GM12878 (cell line): ENCODE measurements around the gene ACOT6. TPM values are rescaled to one million over a fixed set of nuclear protein-coding genes. Genes with fewer than 3 reads are reported as not detected.

Source experiments
- ATF3 ChIP-seq: IDR thresholded peaks from 2 replicates; pipeline ENCODE4 v1.6.1; 2011; ENCODE audit warnings: low read depth, mild to moderate bottlenecking, low read length, moderate library complexity, borderline replicate concordance; ENCODE audit errors: extremely low read depth
- BACH1 ChIP-seq: fragments of 450-650 bp; IDR thresholded peaks from 2 replicates; pipeline ENCODE4 v1.6.1; 2017; ENCODE audit warnings: mild to moderate bottlenecking, borderline replicate concordance
- IRF4 ChIP-seq: IDR thresholded peaks from 2 replicates; pipeline ENCODE4 v1.6.1; 2011; ENCODE audit warnings: low read depth, low read length
- JUND ChIP-seq: IDR thresholded peaks from 2 replicates; pipeline ENCODE4 v1.6.1; 2012; ENCODE audit warnings: low read depth, mild to moderate bottlenecking, low read length, improper control_type of control experiment, moderate library complexity
- KDM1A ChIP-seq: fragments of 200-600 bp; sonication (generic); IDR thresholded peaks from 2 replicates; pipeline ENCODE4 v1.6.1; 2016; ENCODE audit warnings: borderline replicate concordance
- MTA3 ChIP-seq: IDR thresholded peaks from 2 replicates; pipeline ENCODE4 v1.6.1; 2012; ENCODE audit warnings: low read length, inconsistent platforms, borderline replicate concordance
- PML ChIP-seq: IDR thresholded peaks from 2 replicates; pipeline ENCODE4 v1.6.1; 2012; ENCODE audit warnings: low read length, inconsistent platforms
- RCOR1 ChIP-seq: conservative IDR thresholded peaks from 2 replicates; pipeline ENCODE4 v1.6.1; 2012; ENCODE audit warnings: low read depth, low read length, improper control_type of control experiment
- ZBTB11 ChIP-seq: fragments of 450-650 bp; formaldehyde crosslinking; IDR thresholded peaks from 2 replicates; pipeline ENCODE4 v1.5.0; 2022; ENCODE audit warnings: mild to moderate bottlenecking, missing genetic modification characterization
- ZNF687 ChIP-seq: fragments of 450-650 bp; IDR thresholded peaks from 2 replicates; pipeline ENCODE4 v1.6.1; 2017; ENCODE audit warnings: mild to moderate bottlenecking, moderate library complexity
- polyA plus RNA-seq, 11 experiments: library from polyadenylated mRNA; depleted of rRNA in 4 of 11; unstranded in 6 of 11; stranded (reverse) in 5 of 11; fragments of >200 nt; fragmentation: Nextera tagmentation in 4 of 11; fragmentation: Illumina TruSeq in 1 of 11; extraction: Ambion mirVana in 4 of 11; extraction: Trizol in 1 of 11; gene quantifications; 1 replicate in 1 of 11; 2 replicates in 10 of 11; pipeline versions ENCODE4 v1.2.1 to v1.2.3, GENCODE V29; 2011 to 2016; ENCODE audit warnings: inconsistent platforms in 2 of 11, missing spikeins in 2 of 11, low read depth in 1 of 11
- total RNA-seq, 4 experiments: library from RNA; depleted of rRNA in 3 of 4; stranded (reverse); fragments of >200 nt in 3 of 4; fragmentation: Illumina TruSeq in 1 of 4; extraction: Trizol in 1 of 4; gene quantifications; 2 replicates each; pipeline versions ENCODE4 v1.2.1 to v1.2.3, GENCODE V29; 2013 to 2021
- TF ChIP-seq, protein P1 (sequence below): IDR thresholded peaks from 2 replicates; pipeline ENCODE4 v1.6.1; 2012; ENCODE audit warnings: low read depth, low read length, improper control_type of control experiment
- TF ChIP-seq, protein P2 (sequence below): fragments of 450-650 bp; IDR thresholded peaks from 2 replicates; pipeline ENCODE4 v1.6.1; 2018; ENCODE audit warnings: borderline replicate concordance, mild to moderate bottlenecking; ENCODE audit not compliant: partially characterized antibody

The ACOT6 gene
- total and polyA plus RNA-seq, 10 of the 15 experiments (the other 5 are each of a cell fraction or from before 2014, with no cell fraction given): not detected

GRCh38 chr14:73613419-73613963 is 1.2 kb downstream of the ACOT6 start (continued):
- TF ChIP-seq, protein P1, sequence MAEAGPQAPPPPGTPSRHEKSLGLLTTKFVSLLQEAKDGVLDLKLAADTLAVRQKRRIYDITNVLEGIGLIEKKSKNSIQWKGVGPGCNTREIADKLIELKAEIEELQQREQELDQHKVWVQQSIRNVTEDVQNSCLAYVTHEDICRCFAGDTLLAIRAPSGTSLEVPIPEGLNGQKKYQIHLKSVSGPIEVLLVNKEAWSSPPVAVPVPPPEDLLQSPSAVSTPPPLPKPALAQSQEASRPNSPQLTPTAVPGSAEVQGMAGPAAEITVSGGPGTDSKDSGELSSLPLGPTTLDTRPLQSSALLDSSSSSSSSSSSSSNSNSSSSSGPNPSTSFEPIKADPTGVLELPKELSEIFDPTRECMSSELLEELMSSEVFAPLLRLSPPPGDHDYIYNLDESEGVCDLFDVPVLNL: no peak
- TF ChIP-seq MTA3 (no peak), JUND (no peak), ZNF687 (no peak), BACH1 (no peak), IRF4 (no peak), KDM1A (no peak), RCOR1 (no peak), ZBTB11 (CRISPR knock-in tag) (no peak), PML (no peak), ATF3 (no peak)
- TF ChIP-seq, protein P2, sequence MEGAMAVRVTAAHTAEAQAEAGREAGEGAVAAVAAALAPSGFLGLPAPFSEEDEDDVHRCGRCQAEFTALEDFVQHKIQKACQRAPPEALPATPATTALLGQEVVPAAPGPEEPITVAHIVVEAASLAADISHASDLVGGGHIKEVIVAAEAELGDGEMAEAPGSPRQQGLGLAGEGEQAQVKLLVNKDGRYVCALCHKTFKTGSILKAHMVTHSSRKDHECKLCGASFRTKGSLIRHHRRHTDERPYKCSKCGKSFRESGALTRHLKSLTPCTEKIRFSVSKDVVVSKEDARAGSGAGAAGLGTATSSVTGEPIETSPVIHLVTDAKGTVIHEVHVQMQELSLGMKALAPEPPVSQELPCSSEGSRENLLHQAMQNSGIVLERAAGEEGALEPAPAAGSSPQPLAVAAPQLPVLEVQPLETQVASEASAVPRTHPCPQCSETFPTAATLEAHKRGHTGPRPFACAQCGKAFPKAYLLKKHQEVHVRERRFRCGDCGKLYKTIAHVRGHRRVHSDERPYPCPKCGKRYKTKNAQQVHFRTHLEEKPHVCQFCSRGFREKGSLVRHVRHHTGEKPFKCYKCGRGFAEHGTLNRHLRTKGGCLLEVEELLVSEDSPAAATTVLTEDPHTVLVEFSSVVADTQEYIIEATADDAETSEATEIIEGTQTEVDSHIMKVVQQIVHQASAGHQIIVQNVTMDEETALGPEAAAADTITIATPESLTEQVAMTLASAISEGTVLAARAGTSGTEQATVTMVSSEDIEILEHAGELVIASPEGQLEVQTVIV: no peak
